Dendritic cell treated with granulocyte-macrophage colony-stimulating factor and Interleukin-4, amounts not matched to agents 40 ng/mL and 50 ng/mL, for 4 days (primary cell): ENCODE results near the gene CCSER1.

Experiments
- H3K27ac Mint-ChIP-seq: one replicate; pipeline ENCODE4 v1.8.0; 2022; ENCODE audit warnings: mild to moderate bottlenecking, mixed read lengths
- H3K27me3 Mint-ChIP-seq: one replicate; pipeline ENCODE4 v1.8.0; 2022; ENCODE audit warnings: mild to moderate bottlenecking, mixed read lengths
- H3K36me3 Mint-ChIP-seq: one replicate; pipeline ENCODE4 v1.8.0; 2022; ENCODE audit warnings: low read depth, mixed read lengths
- H3K4me1 Mint-ChIP-seq: one replicate; pipeline ENCODE4 v1.8.0; 2022; ENCODE audit warnings: low read depth, mixed read lengths
- H3K4me3 Mint-ChIP-seq: one replicate; pipeline ENCODE4 v1.8.0; 2022; ENCODE audit warnings: mild to moderate bottlenecking, moderate library complexity, mixed read lengths
- H3K9me3 Mint-ChIP-seq: one replicate; pipeline ENCODE4 v1.8.0; 2022; ENCODE audit warnings: mixed read lengths
- intact Hi-C: fragments of 100-400 bp; cut with micrococcal nuclease; formaldehyde crosslinking; loops from one replicate; pipeline ENCODE4 v1.15.0; 2022

CCSER1 gene

DNA sequence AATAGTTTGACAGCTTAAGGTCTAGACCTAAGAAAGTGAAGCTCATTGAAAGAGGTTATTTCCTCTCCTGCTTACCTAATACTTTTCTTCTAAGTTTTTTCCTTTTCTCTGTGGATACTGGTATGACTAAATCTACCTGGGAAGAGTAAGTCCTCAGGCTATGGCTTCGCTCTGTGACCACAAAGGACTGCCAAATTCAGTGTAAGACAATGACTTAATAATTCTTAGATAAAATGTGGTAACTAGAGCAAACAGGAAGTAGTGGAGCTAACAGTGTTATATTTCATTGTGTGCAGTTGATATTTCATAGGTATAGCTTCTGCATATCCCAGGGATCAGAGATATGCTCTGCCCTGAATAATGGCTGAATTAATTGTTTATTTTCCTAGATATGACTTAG lies 418.9 kb downstream of the CCSER1 start:
- Mint-ChIP-seq H3K9me3 (no peaks in the 10 kb centered on the region), H3K27me3 (no peaks in the 10 kb centered on the region), H3K27ac (no peak overlapping the region), H3K4me3 (no peak overlapping the region), H3K36me3 (no peaks in the 10 kb centered on the region), H3K4me1 (no peaks in the 10 kb centered on the region)
- intact Hi-C loops: no loop called here

- Mint-ChIP-seq H3K27me3 (no peaks in the 10 kb centered on the region), H3K36me3 (no peaks in the 10 kb centered on the region), H3K27ac (no peak overlapping the region), H3K9me3 (peaks cover 51% of the 10 kb centered on the region), H3K4me1 (no peaks in the 10 kb centered on the region), H3K4me3 (no peak overlapping the region)
- intact Hi-C loops: no loop called here
These were observed 443.4 kb downstream of the CCSER1 start for GRCh38 chr4:90570615-90571014.

DNA sequence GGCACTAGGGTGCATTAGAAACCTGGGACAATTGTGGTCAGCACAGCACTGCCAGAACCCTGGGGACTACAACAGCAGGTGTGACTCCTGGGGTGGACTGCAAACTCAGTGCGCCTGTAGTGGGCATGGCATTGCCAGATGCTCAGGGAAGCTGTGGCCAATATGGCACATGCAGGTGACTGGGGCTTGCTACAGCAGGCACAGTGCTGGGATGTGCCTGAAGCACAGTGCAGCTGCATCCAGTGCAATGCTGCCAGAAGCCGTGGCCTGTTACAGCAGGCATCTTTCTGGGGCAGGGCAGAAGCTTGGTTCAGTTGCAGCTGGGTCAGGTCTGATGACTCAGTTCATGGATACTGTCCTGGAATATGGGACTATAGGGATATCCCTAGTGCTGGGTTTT lies 445.8 kb downstream of the CCSER1 start:
- no peak overlapping the region for H3K4me3 Mint-ChIP-seq
- H3K27ac Mint-ChIP-seq: no peak overlapping the region
- H3K27me3 Mint-ChIP-seq: no peaks in the 10 kb centered on the region
- H3K9me3 Mint-ChIP-seq: peaks cover 46% of the 10 kb centered on the region
- no peaks in the 10 kb centered on the region for H3K36me3 Mint-ChIP-seq
- intact Hi-C loops: no loop called here
- H3K4me1 Mint-ChIP-seq: no peaks in the 10 kb centered on the region

- Mint-ChIP-seq H3K36me3 (no peaks in the 10 kb centered on the region), H3K4me3 (no peak overlapping the region), H3K4me1 (no peaks in the 10 kb centered on the region), H3K9me3 (peaks cover 29% of the 10 kb centered on the region), H3K27ac (no peak overlapping the region), H3K27me3 (no peaks in the 10 kb centered on the region)
- intact Hi-C loops: no loop called here
These were observed 448.2 kb downstream of the CCSER1 start for GRCh38 chr4:90575371-90575770.

DNA sequence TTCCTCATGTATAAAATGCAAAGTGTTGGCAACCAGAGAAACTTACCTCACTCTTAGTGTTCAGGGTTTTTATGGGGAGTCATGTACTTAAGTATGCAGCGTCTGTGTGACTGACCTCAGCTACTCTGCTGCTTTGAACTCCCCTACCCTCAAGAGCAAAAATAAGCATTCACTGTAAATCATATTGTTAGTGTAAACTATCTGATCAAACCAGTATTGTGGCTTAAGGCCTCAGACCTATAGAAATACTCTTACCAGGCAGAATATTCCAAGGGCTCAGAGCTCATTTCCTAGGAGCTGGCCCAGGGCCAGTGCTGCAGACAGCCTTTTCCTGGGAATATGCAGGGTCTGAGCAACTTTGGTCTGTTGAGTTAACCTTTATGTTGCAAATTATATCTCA lies 453.1 kb downstream of the CCSER1 start:
- Mint-ChIP-seq H3K9me3 (peaks cover 10% of the 10 kb centered on the region), H3K4me3 (no peak overlapping the region), H3K27ac (no peak overlapping the region)

GRCh38 chr4:90582087-90582486 lies 454.9 kb downstream of the CCSER1 start:
- intact Hi-C loops: no loop called here
- Mint-ChIP-seq H3K9me3 (no peaks in the 10 kb centered on the region), H3K36me3 (no peaks in the 10 kb centered on the region), H3K27ac (no peak overlapping the region), H3K4me1 (no peaks in the 10 kb centered on the region), H3K27me3 (no peaks in the 10 kb centered on the region), H3K4me3 (no peak overlapping the region)

More for the DNA sequence above, 453.1 kb downstream of the CCSER1 start:
- no peaks in the 10 kb centered on the region for H3K4me1 Mint-ChIP-seq
- H3K36me3 Mint-ChIP-seq: no peaks in the 10 kb centered on the region
- H3K27me3 Mint-ChIP-seq: no peaks in the 10 kb centered on the region
- intact Hi-C loops: no loop called here

DNA sequence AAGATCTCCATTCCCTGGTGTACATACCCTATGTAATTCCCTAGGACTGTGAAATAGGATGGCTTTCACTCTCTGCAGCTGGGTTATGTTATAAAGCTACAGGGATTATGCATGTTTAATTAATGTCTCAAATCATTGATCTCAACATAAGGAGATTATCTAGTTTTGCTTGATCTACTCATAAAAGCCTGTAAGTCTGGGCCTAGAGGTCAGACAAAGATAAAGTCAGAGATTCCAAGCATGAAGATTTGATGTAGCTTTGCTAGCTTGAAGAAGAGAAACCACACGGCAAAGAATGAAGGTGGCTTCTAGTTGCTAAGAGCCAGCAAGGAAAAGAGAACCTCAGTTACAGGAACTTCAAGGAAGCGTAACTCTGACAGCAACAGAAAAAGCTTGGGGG lies 456.9 kb downstream of the CCSER1 start:
- no peak overlapping the region for H3K4me3 Mint-ChIP-seq
- intact Hi-C loops: no loop called here
- H3K27ac Mint-ChIP-seq: no peak overlapping the region
- peaks cover 9% of the 10 kb centered on the region for H3K9me3 Mint-ChIP-seq
- H3K27me3 Mint-ChIP-seq: no peaks in the 10 kb centered on the region
- H3K36me3 Mint-ChIP-seq: no peaks in the 10 kb centered on the region
- no peaks in the 10 kb centered on the region for H3K4me1 Mint-ChIP-seq

DNA sequence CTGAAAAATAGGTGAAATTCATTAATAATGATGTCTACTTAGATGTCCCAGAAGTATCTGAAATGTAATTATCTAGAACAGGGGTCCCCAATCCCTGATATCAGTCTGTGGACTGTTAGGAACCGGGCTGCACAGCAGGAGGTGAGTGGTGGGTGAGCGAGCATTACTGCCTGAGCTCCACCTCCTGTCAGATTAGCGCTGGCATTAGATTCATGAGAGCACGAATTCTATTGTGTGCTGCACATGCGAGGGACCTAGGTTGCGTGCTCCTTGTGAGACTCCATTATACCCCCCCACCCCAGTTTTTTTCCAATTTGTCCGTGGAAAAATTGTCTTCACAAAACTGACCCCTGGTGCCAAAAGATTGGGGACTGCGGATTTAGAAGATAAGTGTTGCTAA lies 458.8 kb downstream of the CCSER1 start:
- Mint-ChIP-seq H3K4me3 (no peak overlapping the region), H3K4me1 (no peaks in the 10 kb centered on the region), H3K36me3 (no peaks in the 10 kb centered on the region), H3K9me3 (peaks cover 17% of the 10 kb centered on the region), H3K27ac (no peak overlapping the region), H3K27me3 (no peaks in the 10 kb centered on the region)
- intact Hi-C loops: no loop called here

DNA sequence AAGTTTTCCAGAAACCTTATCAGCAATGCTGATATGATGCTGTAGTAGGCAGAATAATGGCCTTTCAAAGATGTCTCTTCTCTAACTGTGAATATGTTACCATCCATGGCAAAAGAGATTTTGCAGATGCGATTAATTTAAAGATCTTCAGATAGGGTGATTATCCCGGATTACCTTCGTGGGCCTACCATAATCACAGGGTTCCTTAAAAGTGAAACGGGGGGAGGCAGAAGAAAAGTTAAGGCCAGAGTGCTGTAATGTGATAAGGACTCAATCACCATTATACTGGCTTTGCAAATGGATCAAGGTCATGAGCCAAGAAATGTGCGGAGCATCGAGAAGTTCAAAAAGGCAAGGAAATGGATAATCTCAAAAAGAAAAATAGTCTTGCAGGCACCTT lies 459.6 kb downstream of the CCSER1 start:
- Mint-ChIP-seq H3K9me3 (peaks cover 23% of the 10 kb centered on the region), H3K4me1 (no peaks in the 10 kb centered on the region), H3K36me3 (no peaks in the 10 kb centered on the region), H3K4me3 (no peak overlapping the region), H3K27me3 (no peaks in the 10 kb centered on the region), H3K27ac (no peak overlapping the region)
- intact Hi-C loops: no loop called here

GRCh38 chr4:90597927-90598326 lies 470.7 kb downstream of the CCSER1 start:
- Mint-ChIP-seq H3K36me3 (no peaks in the 10 kb centered on the region), H3K4me1 (no peaks in the 10 kb centered on the region), H3K4me3 (no peak overlapping the region), H3K27ac (no peak overlapping the region), H3K9me3 (peaks cover 9% of the 10 kb centered on the region), H3K27me3 (no peaks in the 10 kb centered on the region)
- intact Hi-C loops: no loop called here

- H3K27me3 Mint-ChIP-seq: no peaks in the 10 kb centered on the region
- intact Hi-C loops: no loop called here
- peaks cover 14% of the 10 kb centered on the region for H3K9me3 Mint-ChIP-seq
- no peaks in the 10 kb centered on the region for H3K4me1 Mint-ChIP-seq
- H3K36me3 Mint-ChIP-seq: no peaks in the 10 kb centered on the region
- no peak overlapping the region for H3K4me3 Mint-ChIP-seq
- H3K27ac Mint-ChIP-seq: no peak overlapping the region
These were observed 471.5 kb downstream of the CCSER1 start for GRCh38 chr4:90598741-90599140.

DNA sequence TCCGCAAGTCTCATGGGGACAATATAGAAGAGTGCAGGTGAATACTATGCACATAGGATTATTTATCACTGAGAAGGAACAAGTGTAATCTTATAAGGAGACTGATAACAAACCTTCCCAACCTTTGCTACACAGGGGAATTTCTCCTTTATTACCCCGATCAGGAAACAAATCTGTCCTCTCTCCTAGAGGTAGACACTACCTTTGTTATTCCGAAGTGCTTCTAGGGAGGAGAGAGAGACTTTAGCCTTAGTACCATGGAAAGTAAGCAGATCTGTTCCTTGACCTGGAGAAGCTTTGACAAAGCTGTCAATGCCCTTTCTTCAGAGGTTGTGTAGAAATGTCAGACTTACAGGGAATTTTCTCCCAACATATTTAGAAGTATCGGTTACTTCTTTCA lies 475.5 kb downstream of the CCSER1 start:
- Mint-ChIP-seq H3K36me3 (no peaks in the 10 kb centered on the region), H3K4me1 (no peaks in the 10 kb centered on the region), H3K27ac (no peak overlapping the region), H3K9me3 (peaks cover 17% of the 10 kb centered on the region), H3K27me3 (no peaks in the 10 kb centered on the region), H3K4me3 (no peak overlapping the region)
- intact Hi-C loops: no loop called here

- H3K4me1 Mint-ChIP-seq: no peaks in the 10 kb centered on the region
- intact Hi-C loops: no loop called here
- H3K27ac Mint-ChIP-seq: no peak overlapping the region
- H3K36me3 Mint-ChIP-seq: no peaks in the 10 kb centered on the region
- no peaks in the 10 kb centered on the region for H3K27me3 Mint-ChIP-seq
- no peak overlapping the region for H3K4me3 Mint-ChIP-seq
- peaks cover 14% of the 10 kb centered on the region for H3K9me3 Mint-ChIP-seq
These were observed 476.3 kb downstream of the CCSER1 start for GRCh38 chr4:90603540-90603939.

- Mint-ChIP-seq H3K36me3 (no peaks in the 10 kb centered on the region), H3K4me3 (no peak overlapping the region), H3K4me1 (no peaks in the 10 kb centered on the region), H3K27ac (no peak overlapping the region), H3K9me3 (peaks cover 9% of the 10 kb centered on the region), H3K27me3 (no peaks in the 10 kb centered on the region)
- intact Hi-C loops: no loop called here
These were observed 479.6 kb downstream of the CCSER1 start for GRCh38 chr4:90606781-90607180.

GRCh38 chr4:90614371-90614770 lies 487.2 kb downstream of the CCSER1 start:
- Mint-ChIP-seq H3K4me1 (no peaks in the 10 kb centered on the region), H3K4me3 (no peak overlapping the region), H3K9me3 (peaks cover 12% of the 10 kb centered on the region), H3K27me3 (no peaks in the 10 kb centered on the region), H3K27ac (no peak overlapping the region), H3K36me3 (no peaks in the 10 kb centered on the region)
- intact Hi-C loops: no loop called here
